ENCODE measurements around the gene GMPPA.

GMPPA gene

DNA sequence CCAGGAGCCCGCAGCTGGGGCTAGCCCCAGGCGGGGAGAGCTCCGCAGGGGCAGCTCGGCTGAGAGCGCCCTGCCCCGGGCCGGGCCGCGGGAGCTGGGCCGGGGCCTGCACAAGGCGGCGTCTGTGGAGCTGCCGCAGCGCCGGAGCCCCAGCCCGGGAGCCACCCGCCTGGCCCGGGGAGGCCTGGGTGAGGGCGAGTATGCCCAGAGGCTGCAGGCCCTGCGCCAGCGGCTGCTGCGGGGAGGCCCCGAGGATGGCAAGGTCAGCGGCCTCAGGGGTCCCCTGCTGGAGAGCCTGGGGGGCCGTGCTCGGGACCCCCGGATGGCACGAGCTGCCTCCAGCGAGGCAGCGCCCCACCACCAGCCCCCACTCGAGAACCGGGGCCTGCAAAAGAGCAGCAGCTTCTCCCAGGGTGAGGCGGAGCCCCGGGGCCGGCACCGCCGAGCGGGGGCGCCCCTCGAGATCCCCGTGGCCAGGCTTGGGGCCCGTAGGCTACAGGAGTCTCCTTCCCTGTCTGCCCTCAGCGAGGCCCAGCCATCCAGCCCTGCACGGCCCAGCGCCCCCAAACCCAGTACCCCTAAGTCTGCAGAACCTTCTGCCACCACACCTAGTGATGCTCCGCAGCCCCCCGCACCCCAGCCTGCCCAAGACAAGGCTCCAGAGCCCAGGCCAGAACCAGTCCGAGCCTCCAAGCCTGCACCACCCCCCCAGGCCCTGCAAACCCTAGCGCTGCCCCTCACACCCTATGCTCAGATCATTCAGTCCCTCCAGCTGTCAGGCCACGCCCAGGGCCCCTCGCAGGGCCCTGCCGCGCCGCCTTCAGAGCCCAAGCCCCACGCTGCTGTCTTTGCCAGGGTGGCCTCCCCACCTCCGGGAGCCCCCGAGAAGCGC lies 15.0 kb upstream of the GMPPA start:
- no peak for TF ChIP-seq CTCF (IDR thresholded peaks at IDR 0.05)
- H3K9ac ChIP-seq = no peak overlapping the region

DNA sequence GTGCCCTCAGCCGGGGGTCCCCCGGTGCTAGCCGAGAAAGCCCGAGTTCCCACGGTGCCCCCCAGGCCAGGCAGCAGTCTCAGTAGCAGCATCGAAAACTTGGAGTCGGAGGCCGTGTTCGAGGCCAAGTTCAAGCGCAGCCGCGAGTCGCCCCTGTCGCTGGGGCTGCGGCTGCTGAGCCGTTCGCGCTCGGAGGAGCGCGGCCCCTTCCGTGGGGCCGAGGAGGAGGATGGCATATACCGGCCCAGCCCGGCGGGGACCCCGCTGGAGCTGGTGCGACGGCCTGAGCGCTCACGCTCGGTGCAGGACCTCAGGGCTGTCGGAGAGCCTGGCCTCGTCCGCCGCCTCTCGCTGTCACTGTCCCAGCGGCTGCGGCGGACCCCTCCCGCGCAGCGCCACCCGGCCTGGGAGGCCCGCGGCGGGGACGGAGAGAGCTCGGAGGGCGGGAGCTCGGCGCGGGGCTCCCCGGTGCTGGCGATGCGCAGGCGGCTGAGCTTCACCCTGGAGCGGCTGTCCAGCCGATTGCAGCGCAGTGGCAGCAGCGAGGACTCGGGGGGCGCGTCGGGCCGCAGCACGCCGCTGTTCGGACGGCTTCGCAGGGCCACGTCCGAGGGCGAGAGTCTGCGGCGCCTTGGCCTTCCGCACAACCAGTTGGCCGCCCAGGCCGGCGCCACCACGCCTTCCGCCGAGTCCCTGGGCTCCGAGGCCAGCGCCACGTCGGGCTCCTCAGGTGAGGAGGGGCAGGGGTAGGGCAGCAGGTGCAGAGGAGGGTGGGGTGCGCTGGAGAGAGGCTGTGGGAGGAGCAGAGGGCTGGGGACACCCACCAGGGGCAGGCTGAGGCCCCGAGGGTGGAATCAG lies 14.1 kb upstream of the GMPPA start:
- Histone ChIP-seq H3K4me3 (ENCODE audit: low read depth, low read length) (peak overlapping the region; percentile 2), H3K36me3 (ENCODE audit: control insufficient read depth, insufficient read depth, low read length) (no peaks in the 10 kb centered on the region), H3K9me3 (ENCODE audit: control insufficient read depth, low read length) (no peaks in the 10 kb centered on the region), H3K27ac (no peak overlapping the region), H3K4me2 (ENCODE audit: low read length) (peak overlapping the region; percentile 17), H3K4me1 (peaks cover 7% of the 10 kb centered on the region), H2AFZ (peak overlapping the region; percentile 9), H3K27me3 (ENCODE audit: control insufficient read depth, insufficient read depth, low read length) (no peaks in the 10 kb centered on the region), H3K9ac (no peak overlapping the region), H3K79me2 (no peaks in the 10 kb centered on the region)
- TF ChIP-seq CTCF (IDR thresholded peaks at IDR 0.05) = no peak

More for the DNA sequence above, 15.0 kb upstream of the GMPPA start:
- H3K9me3 ChIP-seq (ENCODE audit: control insufficient read depth, low read length) = no peaks in the 10 kb centered on the region
- H2AFZ ChIP-seq = no peak overlapping the region
- H3K27me3 ChIP-seq (ENCODE audit: control insufficient read depth, insufficient read depth, low read length) = no peaks in the 10 kb centered on the region
- H3K36me3 ChIP-seq (ENCODE audit: control insufficient read depth, insufficient read depth, low read length) = no peaks in the 10 kb centered on the region
- H3K4me2 ChIP-seq (ENCODE audit: low read length) = peak overlapping the region; percentile 17
- H3K4me1 ChIP-seq = peaks cover 7% of the 10 kb centered on the region
- no peak overlapping the region for H3K4me3 ChIP-seq (ENCODE audit: low read depth, low read length)
- H3K79me2 ChIP-seq = no peaks in the 10 kb centered on the region
- H3K27ac ChIP-seq = no peak overlapping the region

GRCh38 chr2:219485201-219485580 lies 13.5 kb upstream of the GMPPA start:
- Histone ChIP-seq H3K4me1 (peaks cover 7% of the 10 kb centered on the region), H3K27ac (no peak overlapping the region), H3K9ac (no peak overlapping the region), H3K36me3 (ENCODE audit: control insufficient read depth, insufficient read depth, low read length) (no peaks in the 10 kb centered on the region), H3K9me3 (ENCODE audit: control insufficient read depth, low read length) (no peaks in the 10 kb centered on the region), H3K4me3 (ENCODE audit: low read depth, low read length) (no peak overlapping the region), H2AFZ (no peak overlapping the region), H3K4me2 (ENCODE audit: low read length) (no peak overlapping the region), H3K27me3 (ENCODE audit: control insufficient read depth, insufficient read depth, low read length) (no peaks in the 10 kb centered on the region), H3K79me2 (no peaks in the 10 kb centered on the region)
- TF ChIP-seq CTCF (IDR thresholded peaks at IDR 0.05) = no peak

- Histone ChIP-seq H3K27me3 (ENCODE audit: control insufficient read depth, insufficient read depth, low read length) (no peaks in the 10 kb centered on the region), H3K4me3 (ENCODE audit: low read depth, low read length) (no peak overlapping the region), H3K4me2 (ENCODE audit: low read length) (peak overlapping the region; percentile 26), H3K4me1 (peaks cover 7% of the 10 kb centered on the region), H3K27ac (no peak overlapping the region), H3K9me3 (ENCODE audit: control insufficient read depth, low read length) (no peaks in the 10 kb centered on the region), H2AFZ (no peak overlapping the region), H3K9ac (no peak overlapping the region), H3K36me3 (ENCODE audit: control insufficient read depth, insufficient read depth, low read length) (no peaks in the 10 kb centered on the region), H3K79me2 (no peaks in the 10 kb centered on the region)
- no peak for TF ChIP-seq CTCF (IDR thresholded peaks at IDR 0.05)
Measured at GRCh38 chr2:219486380-219486959, 12.2 kb upstream of the GMPPA start.
